ENCODE data around the gene INPP5D. TPM values are rescaled to one million over a fixed set of nuclear protein-coding genes. Genes with fewer than 3 reads are reported as not detected.

INPP5D gene
- total and polyA plus RNA-seq, 2 of the 8 experiments (the other 6 are each of a cell fraction or from before 2014, with no cell fraction given), result 4.5 to 7.1 TPM

- TF ChIP-seq CHD7 (IDR thresholded peaks at IDR 0.05; ENCODE audit: insufficient replicate concordance, low read length) (no peak), KDM1A (IDR thresholded peaks at IDR 0.05; ENCODE audit: borderline replicate concordance, low read length) (no peak), TAF7 (optimal IDR thresholded peaks at IDR 0.05; ENCODE audit: borderline replicate concordance, low read depth, low read length) (no peak), CEBPB (IDR thresholded peaks at IDR 0.05; ENCODE audit: low read depth, low read length) (no peak)
These were observed 61.7 kb downstream of the INPP5D start (continued) for GRCh38 chr2:233121856-233122255.

All from H1 (cell line).